ENCODE results near the gene RASSF1.
A peak's percentile ranks its signal among the peaks of the same experiment; 100 is the strongest.

RASSF1 gene, protein sequence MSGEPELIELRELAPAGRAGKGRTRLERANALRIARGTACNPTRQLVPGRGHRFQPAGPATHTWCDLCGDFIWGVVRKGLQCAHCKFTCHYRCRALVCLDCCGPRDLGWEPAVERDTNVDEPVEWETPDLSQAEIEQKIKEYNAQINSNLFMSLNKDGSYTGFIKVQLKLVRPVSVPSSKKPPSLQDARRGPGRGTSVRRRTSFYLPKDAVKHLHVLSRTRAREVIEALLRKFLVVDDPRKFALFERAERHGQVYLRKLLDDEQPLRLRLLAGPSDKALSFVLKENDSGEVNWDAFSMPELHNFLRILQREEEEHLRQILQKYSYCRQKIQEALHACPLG

DNA sequence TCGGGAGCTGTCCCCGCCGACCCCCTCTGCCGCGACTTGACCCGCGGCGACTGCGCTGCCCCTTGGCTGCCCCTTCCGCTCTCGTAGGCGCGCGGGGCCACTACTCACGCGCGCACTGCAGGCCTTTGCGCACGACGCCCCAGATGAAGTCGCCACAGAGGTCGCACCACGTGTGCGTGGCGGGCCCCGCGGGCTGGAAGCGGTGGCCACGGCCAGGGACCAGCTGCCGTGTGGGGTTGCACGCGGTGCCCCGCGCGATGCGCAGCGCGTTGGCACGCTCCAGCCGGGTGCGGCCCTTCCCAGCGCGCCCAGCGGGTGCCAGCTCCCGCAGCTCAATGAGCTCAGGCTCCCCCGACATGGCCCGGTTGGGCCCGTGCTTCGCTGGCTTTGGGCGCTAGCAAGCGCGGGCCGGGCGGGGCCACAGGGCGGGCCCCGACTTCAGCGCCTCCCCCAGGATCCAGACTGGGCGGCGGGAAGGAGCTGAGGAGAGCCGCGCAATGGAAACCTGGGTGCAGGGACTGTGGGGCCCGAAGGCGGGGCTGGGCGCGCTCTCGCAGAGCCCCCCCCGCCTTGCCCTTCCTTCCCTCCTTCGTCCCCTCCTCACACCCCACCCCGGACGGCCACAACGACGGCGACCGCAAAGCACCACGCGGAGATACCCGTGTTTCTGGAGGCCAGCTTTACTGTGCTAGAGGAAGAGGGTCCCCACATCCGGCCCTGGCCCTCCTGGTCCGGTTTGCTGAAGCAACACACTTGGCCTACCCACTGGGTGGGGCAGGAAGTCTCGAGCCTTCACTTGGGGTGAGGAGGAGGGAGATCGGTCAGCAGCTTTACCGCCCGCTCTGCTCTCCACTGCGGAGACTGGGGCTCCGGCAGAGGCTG is at the start of gene RASSF1:
TSS of gene RASSF1 (minus strand) at position 389 of the 882 bp plus-strand sequence. CDS start at position 358, 31 bp downstream.
- Mint-ChIP-seq H3K4me1 (peaks cover 51% of the 10 kb centered on the region), H3K9me3 (no peaks in the 10 kb centered on the region), H3K36me3 (peaks cover 18% of the 10 kb centered on the region), H3K27me3 (no peaks in the 10 kb centered on the region), H3K27ac (peak within 1 kb of the TSS; percentile 99), H3K4me3 (peak within 1 kb of the TSS; percentile 89)
- ATAC-seq, result peak; percentile 57

DNA sequence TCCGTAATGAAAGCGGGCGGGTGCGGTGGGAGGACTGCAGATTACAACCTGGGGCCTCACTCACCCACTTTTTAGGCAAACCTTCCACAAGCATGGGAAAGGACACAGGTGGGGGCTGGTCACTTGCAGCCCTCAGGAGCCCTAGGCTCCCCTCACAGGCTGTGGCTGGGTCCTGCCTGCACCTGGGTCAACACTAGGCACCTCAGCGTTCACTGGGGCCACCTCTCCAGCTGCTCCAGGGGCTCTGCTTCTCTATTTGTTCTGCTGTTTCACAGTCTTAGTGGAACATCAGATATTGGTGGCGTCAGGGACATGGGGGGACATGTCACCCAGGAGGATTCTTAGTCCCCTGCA is 48.8 kb upstream of the RASSF1 start:
- no peaks in the 10 kb centered on the region for H3K36me3 Mint-ChIP-seq
- no peak overlapping the region for H3K4me3 Mint-ChIP-seq
- no peak overlapping the region for H3K27ac Mint-ChIP-seq
- ATAC-seq, result no peak
- no peaks in the 10 kb centered on the region for H3K4me1 Mint-ChIP-seq
- peaks cover 23% of the 10 kb centered on the region for H3K27me3 Mint-ChIP-seq
- H3K9me3 Mint-ChIP-seq, result no peaks in the 10 kb centered on the region

DNA sequence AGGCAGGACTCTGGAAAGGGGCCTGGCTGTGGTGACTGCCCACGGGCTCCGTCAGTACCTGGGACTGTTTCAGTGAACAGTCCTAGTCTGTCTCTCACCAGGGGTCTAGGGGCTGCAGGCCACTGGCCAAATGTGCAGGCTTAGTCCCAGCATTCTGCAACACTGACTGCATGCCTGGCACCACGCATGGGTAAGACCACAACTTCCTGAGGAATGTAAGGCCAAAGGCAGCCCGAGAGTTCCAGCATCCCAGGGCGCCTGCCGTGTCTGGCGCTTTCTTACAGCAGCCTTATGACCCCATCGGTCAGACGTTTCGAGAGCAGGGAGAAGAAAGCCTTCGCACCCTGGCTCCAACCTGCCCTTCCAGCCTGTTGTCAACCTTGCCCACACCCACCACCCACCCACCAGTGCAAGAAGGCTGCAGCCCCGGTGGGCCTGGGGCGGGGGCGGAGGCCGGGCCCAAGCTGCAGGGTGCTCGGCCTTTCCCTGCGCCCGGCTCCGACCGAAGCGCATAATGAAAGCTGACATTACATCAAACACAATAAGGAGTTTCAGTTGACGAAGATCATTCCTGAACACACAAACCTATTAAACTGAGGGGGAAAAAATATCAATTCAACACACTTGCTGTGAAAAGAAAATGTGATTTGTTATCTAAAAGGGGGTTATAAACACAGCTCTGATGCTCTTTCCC is 48.2 kb upstream of the RASSF1 start:
- Mint-ChIP-seq H3K9me3 (no peaks in the 10 kb centered on the region), H3K27me3 (peaks cover 18% of the 10 kb centered on the region), H3K36me3 (no peaks in the 10 kb centered on the region), H3K27ac (no peak overlapping the region), H3K4me3 (no peak overlapping the region), H3K4me1 (no peaks in the 10 kb centered on the region)
- no peak for ATAC-seq

GRCh38 chr3:50388016-50388719 is 47.5 kb upstream of the RASSF1 start:
- Mint-ChIP-seq H3K27me3 (peaks cover 17% of the 10 kb centered on the region), H3K4me1 (no peaks in the 10 kb centered on the region), H3K36me3 (no peaks in the 10 kb centered on the region), H3K27ac (no peak overlapping the region), H3K4me3 (no peak overlapping the region), H3K9me3 (no peaks in the 10 kb centered on the region)
- ATAC-seq, result no peak

GRCh38 chr3:50385754-50386153 is 45.1 kb upstream of the RASSF1 start:
- no peaks in the 10 kb centered on the region for H3K9me3 Mint-ChIP-seq

GRCh38 chr3:50383750-50384149 is 43.1 kb upstream of the RASSF1 start:
- Mint-ChIP-seq H3K4me3 (no peak overlapping the region), H3K9me3 (no peaks in the 10 kb centered on the region), H3K4me1 (no peaks in the 10 kb centered on the region), H3K27ac (no peak overlapping the region), H3K36me3 (no peaks in the 10 kb centered on the region), H3K27me3 (peaks cover 24% of the 10 kb centered on the region)
- ATAC-seq, result no peak

More at GRCh38 chr3:50385754-50386153, 45.1 kb upstream of the RASSF1 start:
- no peak overlapping the region for H3K4me3 Mint-ChIP-seq
- no peak for ATAC-seq
- peaks cover 17% of the 10 kb centered on the region for H3K27me3 Mint-ChIP-seq
- no peaks in the 10 kb centered on the region for H3K4me1 Mint-ChIP-seq
- H3K27ac Mint-ChIP-seq, result no peak overlapping the region
- H3K36me3 Mint-ChIP-seq, result no peaks in the 10 kb centered on the region

DNA sequence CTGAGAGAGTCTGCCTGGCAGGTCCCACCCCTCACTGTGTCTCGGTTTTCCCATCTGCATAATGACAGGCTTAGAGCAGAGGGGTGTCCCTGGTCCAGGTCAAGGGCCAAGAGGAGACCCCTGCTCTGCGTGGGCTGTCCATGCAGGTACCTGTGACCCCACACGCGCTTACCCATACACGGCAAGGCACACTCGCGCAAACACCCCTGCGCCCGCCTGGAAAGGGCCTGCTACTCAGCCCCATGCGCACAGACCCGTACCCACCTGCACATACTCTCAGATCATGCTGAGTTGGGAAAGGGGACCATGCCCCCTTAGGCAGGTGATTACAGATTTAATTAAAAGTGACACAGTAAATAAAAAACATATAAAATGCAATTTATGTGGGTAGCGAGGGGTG is 42.1 kb upstream of the RASSF1 start:
- Mint-ChIP-seq H3K27me3 (peaks cover 24% of the 10 kb centered on the region), H3K36me3 (no peaks in the 10 kb centered on the region), H3K9me3 (no peaks in the 10 kb centered on the region), H3K27ac (no peak overlapping the region), H3K4me3 (no peak overlapping the region), H3K4me1 (no peaks in the 10 kb centered on the region)
- ATAC-seq, result no peak

DNA sequence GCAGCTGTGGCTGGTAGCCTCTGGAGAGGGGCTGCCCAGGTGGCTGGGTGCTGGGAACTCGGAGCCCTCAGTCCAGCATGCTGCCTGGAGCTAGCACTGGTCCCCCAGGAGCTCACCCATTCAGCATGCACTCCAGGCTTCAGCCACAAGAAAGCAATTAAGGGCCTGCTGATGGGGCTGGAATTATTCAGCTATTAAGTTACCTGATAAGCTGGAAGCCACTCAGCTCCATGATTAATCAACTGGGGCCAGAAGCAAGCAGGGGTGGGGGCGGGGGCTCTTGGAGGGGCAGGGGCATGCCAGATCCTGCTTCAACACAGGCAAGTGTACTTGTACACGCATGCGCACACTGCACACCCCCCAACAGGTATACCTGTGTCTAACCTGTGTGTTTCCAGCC is 40.7 kb upstream of the RASSF1 start:
- H3K27ac Mint-ChIP-seq, result no peak overlapping the region
- H3K9me3 Mint-ChIP-seq, result no peaks in the 10 kb centered on the region
- H3K4me3 Mint-ChIP-seq, result no peak overlapping the region
- H3K4me1 Mint-ChIP-seq, result no peaks in the 10 kb centered on the region
- peaks cover 24% of the 10 kb centered on the region for H3K27me3 Mint-ChIP-seq
- H3K36me3 Mint-ChIP-seq, result no peaks in the 10 kb centered on the region
- no peak for ATAC-seq

- Mint-ChIP-seq H3K27ac (no peak overlapping the region), H3K4me1 (no peaks in the 10 kb centered on the region), H3K9me3 (no peaks in the 10 kb centered on the region), H3K27me3 (peaks cover 18% of the 10 kb centered on the region), H3K4me3 (no peak overlapping the region), H3K36me3 (no peaks in the 10 kb centered on the region)
- no peak for ATAC-seq
Measured at GRCh38 chr3:50380405-50381085, 39.9 kb upstream of the RASSF1 start.

DNA sequence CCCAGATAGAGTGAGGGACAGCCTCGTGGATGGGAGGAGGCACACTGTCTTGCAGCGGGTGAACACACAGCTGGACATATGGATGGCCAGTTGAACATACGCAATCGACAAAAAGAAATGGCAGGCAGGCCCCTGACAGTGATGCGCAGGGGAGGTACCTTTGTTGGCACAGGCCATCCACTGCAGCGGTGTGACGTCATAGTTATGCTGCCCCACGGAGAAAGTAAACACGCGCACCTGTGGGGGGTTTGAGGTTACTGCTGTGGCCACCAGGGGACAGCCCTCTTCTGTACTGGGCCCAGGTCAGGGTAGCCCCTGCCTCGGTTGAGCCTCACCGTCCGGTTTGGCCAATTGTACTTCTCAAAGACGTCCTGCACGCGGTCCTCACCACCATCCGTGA is 38.1 kb upstream of the RASSF1 start:
- H3K4me1 Mint-ChIP-seq, result no peaks in the 10 kb centered on the region
- no peak overlapping the region for H3K4me3 Mint-ChIP-seq
- H3K27me3 Mint-ChIP-seq, result peaks cover 7% of the 10 kb centered on the region
- no peaks in the 10 kb centered on the region for H3K9me3 Mint-ChIP-seq
- H3K36me3 Mint-ChIP-seq, result no peaks in the 10 kb centered on the region
- no peak overlapping the region for H3K27ac Mint-ChIP-seq
- no peak for ATAC-seq

DNA sequence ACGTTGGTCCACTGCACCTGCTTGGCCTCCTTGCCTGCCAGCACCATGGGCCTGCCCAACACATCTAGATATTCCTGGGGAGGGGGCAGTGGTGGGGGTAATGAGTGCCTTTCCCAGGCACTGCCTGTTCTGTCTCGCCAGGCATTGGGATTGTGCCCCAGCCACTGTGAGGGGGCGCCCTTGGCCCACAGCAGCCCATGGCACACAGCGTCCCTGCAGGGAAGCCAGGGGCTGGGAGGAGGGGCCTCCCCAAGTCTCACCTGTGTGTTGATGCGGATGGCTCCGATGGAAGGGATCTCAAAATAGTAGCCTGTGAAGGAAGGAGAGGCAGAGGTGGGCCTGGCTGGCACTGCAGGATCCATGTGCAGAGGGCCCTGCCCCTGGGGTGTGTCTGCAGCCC is 37.4 kb upstream of the RASSF1 start:
- no peaks in the 10 kb centered on the region for H3K9me3 Mint-ChIP-seq
- H3K36me3 Mint-ChIP-seq, result no peaks in the 10 kb centered on the region
- no peak for ATAC-seq
- no peaks in the 10 kb centered on the region for H3K4me1 Mint-ChIP-seq
- no peak overlapping the region for H3K27ac Mint-ChIP-seq
- no peak overlapping the region for H3K4me3 Mint-ChIP-seq
- peaks cover 14% of the 10 kb centered on the region for H3K27me3 Mint-ChIP-seq

DNA sequence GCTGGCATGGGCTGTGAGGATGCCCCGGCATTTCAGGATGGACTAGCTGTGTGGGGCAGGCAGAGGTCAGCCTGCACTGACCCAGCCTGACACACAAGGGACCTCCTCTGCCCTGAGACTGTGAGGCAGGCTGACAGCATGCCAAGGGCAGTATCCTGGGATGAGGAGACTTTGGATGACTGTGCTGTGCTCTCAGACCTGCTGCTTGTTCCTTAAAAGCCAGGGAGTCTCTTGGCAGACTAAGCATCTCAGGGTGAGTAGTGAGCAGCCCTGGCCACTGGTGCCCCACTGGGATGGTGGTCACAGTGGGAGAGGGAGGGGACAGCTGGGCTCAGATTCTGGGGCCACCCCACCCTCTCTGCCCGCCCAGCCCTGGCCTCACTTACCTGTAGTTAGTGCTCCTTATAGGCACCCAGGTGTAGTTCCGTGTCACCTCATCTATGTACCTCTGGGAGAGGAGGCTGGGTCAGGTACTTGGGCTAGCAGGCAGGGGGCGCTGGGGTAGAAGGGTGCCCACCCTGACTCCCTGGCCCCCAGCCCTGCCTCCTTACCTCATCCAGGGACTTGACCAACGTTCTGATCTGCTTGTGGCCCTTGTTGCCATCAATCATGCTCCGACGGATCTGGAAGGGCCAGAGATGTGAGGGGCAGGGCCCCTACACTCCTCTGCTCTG is 34.8 kb upstream of the RASSF1 start:
- H3K9me3 Mint-ChIP-seq, result no peaks in the 10 kb centered on the region
- H3K4me3 Mint-ChIP-seq, result no peak overlapping the region
- H3K27ac Mint-ChIP-seq, result no peak overlapping the region
- H3K36me3 Mint-ChIP-seq, result no peaks in the 10 kb centered on the region
- no peak for ATAC-seq
- peaks cover 23% of the 10 kb centered on the region for H3K27me3 Mint-ChIP-seq
- peaks cover 6% of the 10 kb centered on the region for H3K4me1 Mint-ChIP-seq

- Mint-ChIP-seq H3K4me3 (no peak overlapping the region), H3K36me3 (no peaks in the 10 kb centered on the region), H3K4me1 (peaks cover 6% of the 10 kb centered on the region), H3K27me3 (peaks cover 19% of the 10 kb centered on the region), H3K9me3 (no peaks in the 10 kb centered on the region), H3K27ac (no peak overlapping the region)
- peak; percentile 1 for ATAC-seq
Measured at GRCh38 chr3:50374363-50375257, 34.0 kb upstream of the RASSF1 start.

Measured in stimulated activated memory B cell treated with anti-CD40 and anti-IgM and Interleukin-4, amounts not matched to agents 10 μg/mL and 1 μg/mL and 100 μg/mL, for 72 hours (primary cell).